ENCODE data around the gene FOXP1. TPM values are rescaled to one million over a fixed set of nuclear protein-coding genes. Genes with fewer than 3 reads are reported as not detected.

FOXP1 gene
- total and polyA plus RNA-seq, 2 donors = 26.1 to 42.3 TPM

- WGBS = 66% methylated on average over 4 of the region's 4 CpGs
Observed at GRCh38 chr3:70916375-70917055, 667.0 kb downstream of the FOXP1 start.

GRCh38 chr3:70914862-70915261 lies 668.7 kb downstream of the FOXP1 start:
- no peaks in the 10 kb centered on the region for H3K36me3 ChIP-seq (ENCODE audit: control insufficient read depth in 2 of 2, insufficient read depth in 2 of 2, low read length in 1 of 2)
- 97% methylated on average over 1 of the region's 1 CpG for WGBS
- no peak overlapping the region for H3K27ac ChIP-seq (ENCODE audit: low read depth in 1 of 2, low read length in 1 of 2)
- no peaks in the 10 kb centered on the region for H3K27me3 ChIP-seq (ENCODE audit: control insufficient read depth in 2 of 2, insufficient read depth in 1 of 2, low read length in 1 of 2)
- H3K4me3 ChIP-seq (ENCODE audit: low read length in 2 of 2) = no peak overlapping the region
- no peak for DNase-seq (ENCODE audit: low read depth in 6 of 9, low spot score in 9 of 9)
- H3K9me3 ChIP-seq (ENCODE audit: control insufficient read depth in 2 of 2, insufficient read depth in 1 of 2, low read length in 1 of 2) = no peaks in the 10 kb centered on the region
- H3K4me1 ChIP-seq (ENCODE audit: control insufficient read depth in 2 of 2, insufficient read depth in 2 of 2, low read length in 2 of 2) = no peaks in the 10 kb centered on the region

More at GRCh38 chr3:70916375-70917055, 667.0 kb downstream of the FOXP1 start:
- H3K27me3 ChIP-seq (ENCODE audit: control insufficient read depth in 2 of 2, insufficient read depth in 1 of 2, low read length in 1 of 2) = no peaks in the 10 kb centered on the region
- no peaks in the 10 kb centered on the region for H3K4me1 ChIP-seq (ENCODE audit: control insufficient read depth in 2 of 2, insufficient read depth in 2 of 2, low read length in 2 of 2)
- no peak overlapping the region for H3K27ac ChIP-seq (ENCODE audit: low read depth in 1 of 2, low read length in 1 of 2)
- H3K36me3 ChIP-seq (ENCODE audit: control insufficient read depth in 2 of 2, insufficient read depth in 2 of 2, low read length in 1 of 2) = no peaks in the 10 kb centered on the region
- H3K9me3 ChIP-seq (ENCODE audit: control insufficient read depth in 2 of 2, insufficient read depth in 1 of 2, low read length in 1 of 2) = no peaks in the 10 kb centered on the region
- no peak overlapping the region for H3K4me3 ChIP-seq (ENCODE audit: low read length in 2 of 2)
- DNase-seq (ENCODE audit: low read depth in 6 of 9, low spot score in 9 of 9) = peak in 1 of 9 donors; percentile 2

- no peak for DNase-seq (ENCODE audit: low read depth in 6 of 9, low spot score in 9 of 9)
- no peaks in the 10 kb centered on the region for H3K36me3 ChIP-seq (ENCODE audit: control insufficient read depth in 2 of 2, insufficient read depth in 2 of 2, low read length in 1 of 2)
- H3K9me3 ChIP-seq (ENCODE audit: control insufficient read depth in 2 of 2, insufficient read depth in 1 of 2, low read length in 1 of 2) = no peaks in the 10 kb centered on the region
- no peaks in the 10 kb centered on the region for H3K27me3 ChIP-seq (ENCODE audit: control insufficient read depth in 2 of 2, insufficient read depth in 1 of 2, low read length in 1 of 2)
- H3K27ac ChIP-seq (ENCODE audit: low read depth in 1 of 2, low read length in 1 of 2) = no peak overlapping the region
- WGBS = 96% methylated on average over 5 of the region's 5 CpGs
- H3K4me1 ChIP-seq (ENCODE audit: control insufficient read depth in 2 of 2, insufficient read depth in 2 of 2, low read length in 2 of 2) = no peaks in the 10 kb centered on the region
- H3K4me3 ChIP-seq (ENCODE audit: low read length in 2 of 2) = no peak overlapping the region
Observed at GRCh38 chr3:70911719-70912118, 671.8 kb downstream of the FOXP1 start.

GRCh38 chr3:70905491-70905890 lies 678.0 kb downstream of the FOXP1 start:
- no peaks in the 10 kb centered on the region for H3K4me1 ChIP-seq (ENCODE audit: control insufficient read depth in 2 of 2, insufficient read depth in 2 of 2, low read length in 2 of 2)
- no peaks in the 10 kb centered on the region for H3K27me3 ChIP-seq (ENCODE audit: control insufficient read depth in 2 of 2, insufficient read depth in 1 of 2, low read length in 1 of 2)
- DNase-seq (ENCODE audit: low read depth in 6 of 9, low spot score in 9 of 9) = no peak
- no peak overlapping the region for H3K27ac ChIP-seq (ENCODE audit: low read depth in 1 of 2, low read length in 1 of 2)
- no peaks in the 10 kb centered on the region for H3K9me3 ChIP-seq (ENCODE audit: control insufficient read depth in 2 of 2, insufficient read depth in 1 of 2, low read length in 1 of 2)
- H3K4me3 ChIP-seq (ENCODE audit: low read length in 2 of 2) = no peak overlapping the region
- 98% methylated on average over 11 of the region's 11 CpGs for WGBS
- no peaks in the 10 kb centered on the region for H3K36me3 ChIP-seq (ENCODE audit: control insufficient read depth in 2 of 2, insufficient read depth in 2 of 2, low read length in 1 of 2)

Other genes starting within 250 kb of the FOXP1 start
- 1.5 TPM for gene EIF4E3, start 141.7 kb upstream of the FOXP1 start, total RNA-seq
- 13.7 TPM for gene EIF4E3, start 141.7 kb upstream of the FOXP1 start, polyA plus RNA-seq
- gene GPR27, start 170.1 kb upstream of the FOXP1 start, total RNA-seq = 0.05 TPM
- 1.7 TPM for gene GPR27, start 170.1 kb upstream of the FOXP1 start, polyA plus RNA-seq
- gene PROK2, start 201.4 kb upstream of the FOXP1 start, total RNA-seq = 0.14 TPM
- 0.57 TPM for gene PROK2, start 201.4 kb upstream of the FOXP1 start, polyA plus RNA-seq